ENCODE measurements around the gene AK5.

GRCh38 chr1:77279929-77280328 is 1.9 kb upstream of the AK5 start:
- TF ChIP-seq CEBPB (IDR thresholded peaks at IDR 0.05) (no peak), NPAS2 (CRISPR knock-in tag; IDR thresholded peaks at IDR 0.05; ENCODE audit: borderline replicate concordance) (no peak), CTCF (IDR thresholded peaks at IDR 0.05) (no peak), HOXA7 (CRISPR knock-in tag; IDR thresholded peaks at IDR 0.05) (no peak), CHD2 (IDR thresholded peaks at IDR 0.05; ENCODE audit: low read length, partially characterized antibody) (no peak), KDM1A (IDR thresholded peaks at IDR 0.05; ENCODE audit: low read depth) (no peak), TFCP2L1 (CRISPR knock-in tag; IDR thresholded peaks at IDR 0.05) (no peak), NFE2L2 (conservative IDR thresholded peaks at IDR 0.05; ENCODE audit: low read length) (no peak)

Measured in A549 (cell line).